ENCODE results near the gene ARL3. TPM values are rescaled to one million over a fixed set of nuclear protein-coding genes. Genes with fewer than 3 reads are reported as not detected.

ARL3 gene
- total RNA-seq, 1 donor from 2014 or later = 34.6 TPM

DNA sequence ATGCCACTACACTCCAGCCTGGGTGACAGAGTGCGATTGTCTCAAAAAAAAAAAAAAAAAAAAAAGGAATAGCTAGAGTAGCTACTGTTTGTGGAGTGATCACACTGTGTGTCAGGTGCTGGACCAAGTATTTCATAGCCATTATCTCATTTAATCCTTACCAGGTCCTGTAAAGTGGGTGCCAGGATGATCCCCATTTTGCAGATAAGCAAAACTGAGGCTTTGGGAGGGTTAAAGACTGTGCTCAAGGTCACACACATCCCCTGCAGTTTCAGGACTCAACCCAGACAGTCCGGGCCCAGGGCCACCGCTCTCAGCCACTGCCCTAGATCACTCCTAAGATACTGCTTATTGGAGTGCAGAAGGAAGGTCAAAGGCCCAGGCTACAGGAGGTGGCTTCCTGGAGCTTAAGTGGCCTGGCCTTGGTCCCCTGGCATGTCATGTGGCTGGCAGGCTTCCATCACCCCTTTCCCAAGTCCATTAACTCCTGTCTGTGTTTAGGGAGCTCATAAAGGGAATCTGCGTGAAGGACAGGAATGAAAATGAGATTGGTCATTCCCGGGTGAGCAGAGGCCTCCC lies 17.1 kb upstream of the ARL3 start:
- TF ChIP-seq, protein P1, sequence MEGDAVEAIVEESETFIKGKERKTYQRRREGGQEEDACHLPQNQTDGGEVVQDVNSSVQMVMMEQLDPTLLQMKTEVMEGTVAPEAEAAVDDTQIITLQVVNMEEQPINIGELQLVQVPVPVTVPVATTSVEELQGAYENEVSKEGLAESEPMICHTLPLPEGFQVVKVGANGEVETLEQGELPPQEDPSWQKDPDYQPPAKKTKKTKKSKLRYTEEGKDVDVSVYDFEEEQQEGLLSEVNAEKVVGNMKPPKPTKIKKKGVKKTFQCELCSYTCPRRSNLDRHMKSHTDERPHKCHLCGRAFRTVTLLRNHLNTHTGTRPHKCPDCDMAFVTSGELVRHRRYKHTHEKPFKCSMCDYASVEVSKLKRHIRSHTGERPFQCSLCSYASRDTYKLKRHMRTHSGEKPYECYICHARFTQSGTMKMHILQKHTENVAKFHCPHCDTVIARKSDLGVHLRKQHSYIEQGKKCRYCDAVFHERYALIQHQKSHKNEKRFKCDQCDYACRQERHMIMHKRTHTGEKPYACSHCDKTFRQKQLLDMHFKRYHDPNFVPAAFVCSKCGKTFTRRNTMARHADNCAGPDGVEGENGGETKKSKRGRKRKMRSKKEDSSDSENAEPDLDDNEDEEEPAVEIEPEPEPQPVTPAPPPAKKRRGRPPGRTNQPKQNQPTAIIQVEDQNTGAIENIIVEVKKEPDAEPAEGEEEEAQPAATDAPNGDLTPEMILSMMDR (conservative IDR thresholded peaks at IDR 0.05) = no peak
- DNase-seq (ENCODE audit: low read depth, low spot score) = no peak
- no peaks in the 10 kb centered on the region for H3K9me3 Mint-ChIP-seq
- H3K27ac Mint-ChIP-seq (ENCODE audit: unreplicated experiment) = no peak overlapping the region
- no peaks in the 10 kb centered on the region for H3K27me3 Mint-ChIP-seq (ENCODE audit: low read depth)
- H3K4me3 Mint-ChIP-seq = no peak overlapping the region
- peaks cover 5% of the 10 kb centered on the region for H3K4me1 Mint-ChIP-seq
- peaks cover 12% of the 10 kb centered on the region for H3K36me3 Mint-ChIP-seq (ENCODE audit: low read depth)

DNA sequence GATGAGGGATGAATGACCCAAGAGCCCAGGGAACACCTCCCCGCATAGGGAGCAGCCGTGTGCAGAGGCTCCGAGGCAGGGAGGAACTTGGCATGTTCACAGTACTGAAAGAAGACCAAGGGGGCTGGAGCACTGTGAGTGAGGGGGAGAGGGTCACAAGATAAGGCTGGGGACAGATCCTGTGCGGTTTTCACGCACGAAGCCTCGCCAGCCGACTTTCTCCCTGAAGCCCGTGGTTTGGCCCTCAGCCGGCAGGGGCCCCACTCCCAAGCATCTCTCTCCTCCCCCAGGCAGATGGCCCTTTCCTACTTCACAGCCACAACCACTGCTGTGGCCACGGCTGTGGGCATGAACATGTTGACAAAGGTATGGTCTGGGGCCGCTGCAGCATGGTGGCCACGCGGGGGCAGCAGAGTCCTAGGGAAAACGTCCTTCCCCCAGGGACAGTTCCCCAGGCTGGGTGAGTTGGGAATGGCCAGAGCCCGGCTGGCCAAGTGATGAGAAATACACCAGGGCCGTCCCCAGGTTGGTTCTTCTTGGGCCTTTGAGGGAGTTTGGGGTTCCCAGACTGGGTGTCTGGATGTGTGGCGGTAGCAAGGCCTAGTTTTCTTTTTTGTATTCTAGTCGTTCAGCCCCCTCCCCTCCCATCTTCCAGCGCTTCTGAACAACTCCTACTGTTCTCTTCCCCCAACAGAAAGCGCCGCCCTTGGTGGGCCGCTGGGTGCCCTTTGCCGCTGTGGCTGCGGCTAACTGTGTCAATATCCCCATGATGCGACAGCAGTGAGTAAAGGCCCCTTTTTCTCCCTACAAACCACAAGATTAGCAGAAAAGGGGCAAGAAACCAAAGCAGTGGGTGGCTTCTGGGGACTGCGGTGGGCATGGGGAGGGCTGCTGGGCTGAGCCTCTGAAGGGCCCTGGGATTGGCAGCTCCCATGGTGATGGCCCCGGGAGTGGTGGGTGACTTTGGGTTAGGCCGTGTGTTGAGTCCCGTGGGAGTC lies 15.1 kb upstream of the ARL3 start:
- Mint-ChIP-seq H3K27ac (ENCODE audit: unreplicated experiment) (no peak overlapping the region), H3K9me3 (no peaks in the 10 kb centered on the region), H3K36me3 (ENCODE audit: low read depth) (peaks cover 19% of the 10 kb centered on the region), H3K4me3 (no peak overlapping the region), H3K4me1 (no peaks in the 10 kb centered on the region), H3K27me3 (ENCODE audit: low read depth) (no peaks in the 10 kb centered on the region)
- TF ChIP-seq, protein P1 (conservative IDR thresholded peaks at IDR 0.05) = peak; percentile 96
- DNase-seq (ENCODE audit: low read depth, low spot score) = peak; percentile 91

DNA sequence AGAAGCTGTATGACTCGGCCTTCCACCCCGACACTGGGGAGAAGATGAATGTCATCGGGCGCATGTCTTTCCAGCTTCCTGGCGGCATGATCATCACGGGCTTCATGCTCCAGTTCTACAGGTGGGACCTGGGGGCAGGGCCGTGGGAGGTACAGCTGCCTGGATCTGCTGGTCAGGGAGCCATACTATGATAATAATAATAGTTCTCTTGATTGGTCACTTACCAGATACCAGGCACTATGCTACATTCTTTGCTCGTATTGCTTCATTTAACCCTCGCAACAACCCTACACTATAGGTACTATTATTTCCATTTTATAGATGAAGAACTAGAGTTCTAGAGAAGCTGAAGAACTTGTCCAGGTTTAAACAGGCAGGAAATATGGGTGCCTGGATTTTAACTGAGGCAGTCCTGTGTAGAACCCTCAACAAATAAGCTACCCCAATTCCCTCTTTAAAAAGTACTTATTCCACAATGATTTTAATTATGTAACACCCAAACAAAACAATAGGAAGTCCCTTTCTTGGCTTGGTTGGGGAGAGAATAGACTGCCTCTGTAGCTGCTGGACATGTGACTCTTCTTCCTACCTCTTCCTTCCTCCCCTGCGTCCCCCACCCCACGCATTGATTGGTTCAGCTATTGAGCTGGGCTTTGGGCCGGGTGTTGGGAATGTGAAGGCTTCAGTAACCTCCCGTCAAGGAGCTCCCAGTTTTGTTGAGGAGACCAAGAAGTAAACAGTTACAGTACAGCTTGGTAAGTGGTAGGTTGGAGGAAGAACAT lies 13.0 kb upstream of the ARL3 start:
- no peaks in the 10 kb centered on the region for H3K27me3 Mint-ChIP-seq (ENCODE audit: low read depth)
- TF ChIP-seq, protein P1 (conservative IDR thresholded peaks at IDR 0.05) = no peak
- peaks cover under 1% of the 10 kb centered on the region for H3K4me1 Mint-ChIP-seq
- H3K4me3 Mint-ChIP-seq = no peak overlapping the region
- DNase-seq (ENCODE audit: low read depth, low spot score) = no peak
- H3K27ac Mint-ChIP-seq (ENCODE audit: unreplicated experiment) = no peak overlapping the region
- H3K36me3 Mint-ChIP-seq (ENCODE audit: low read depth) = peaks cover 24% of the 10 kb centered on the region
- peaks cover 4% of the 10 kb centered on the region for H3K9me3 Mint-ChIP-seq

- TF ChIP-seq, protein P1 (conservative IDR thresholded peaks at IDR 0.05) = no peak
These were observed 12.1 kb upstream of the ARL3 start for GRCh38 chr10:102726274-102726673.

DNA sequence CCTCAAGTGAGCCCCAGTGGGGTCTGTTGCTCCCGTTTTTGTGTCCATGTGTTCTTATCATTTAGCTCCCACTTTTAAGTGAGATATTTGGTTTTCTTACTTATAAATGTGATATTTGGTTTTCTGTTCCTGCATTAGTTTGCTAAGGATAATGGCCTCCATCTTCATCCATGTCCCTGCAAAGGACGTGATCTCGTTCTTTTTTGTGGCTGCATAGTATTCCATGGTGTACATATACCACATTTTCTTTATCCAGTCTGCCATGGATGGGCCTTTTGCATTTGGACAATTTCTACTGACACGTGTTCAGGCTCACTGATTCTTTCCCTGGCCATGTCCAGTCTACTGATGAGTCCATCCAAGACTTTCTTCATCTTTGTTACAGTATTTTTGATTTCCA lies 9.8 kb upstream of the ARL3 start:
- Mint-ChIP-seq H3K9me3 (peaks cover 4% of the 10 kb centered on the region), H3K27ac (ENCODE audit: unreplicated experiment) (no peak overlapping the region), H3K4me3 (no peak overlapping the region)

More at GRCh38 chr10:102726274-102726673, 12.1 kb upstream of the ARL3 start:
- H3K27me3 Mint-ChIP-seq (ENCODE audit: low read depth) = no peaks in the 10 kb centered on the region
- H3K9me3 Mint-ChIP-seq = peaks cover 4% of the 10 kb centered on the region
- peaks cover 24% of the 10 kb centered on the region for H3K36me3 Mint-ChIP-seq (ENCODE audit: low read depth)
- peaks cover 7% of the 10 kb centered on the region for H3K4me1 Mint-ChIP-seq
- no peak overlapping the region for H3K27ac Mint-ChIP-seq (ENCODE audit: unreplicated experiment)
- H3K4me3 Mint-ChIP-seq = no peak overlapping the region
- no peak for DNase-seq (ENCODE audit: low read depth, low spot score)

More for the DNA sequence above, 9.8 kb upstream of the ARL3 start:
- Mint-ChIP-seq H3K4me1 (peaks cover 17% of the 10 kb centered on the region), H3K36me3 (ENCODE audit: low read depth) (peaks cover 21% of the 10 kb centered on the region), H3K27me3 (ENCODE audit: low read depth) (no peaks in the 10 kb centered on the region)
- no peak for DNase-seq (ENCODE audit: low read depth, low spot score)
- TF ChIP-seq, protein P1 (conservative IDR thresholded peaks at IDR 0.05) = no peak

Data from neural crest cell (in vitro differentiated cells).